Measurements from ENCODE around the gene ATP9B.
"Not testable (repeated sequence)": the region's sequence is repeated elsewhere in the genome, so short reads cannot be mapped to it uniquely, and the experiment has no call there.

Gene ATP9B

GRCh38 chr18:79283929-79284328 is 214.7 kb downstream of the ATP9B start:
- DNase-seq (ENCODE audit: low spot score) = no peak

- DNase-seq (ENCODE audit: low spot score) = not testable (repeated sequence)
These were observed 216.0 kb downstream of the ATP9B start for GRCh38 chr18:79285191-79285590.

GRCh38 chr18:79290409-79290808 is 221.2 kb downstream of the ATP9B start:
- DNase-seq (ENCODE audit: low spot score) = not testable (repeated sequence)

GRCh38 chr18:79290876-79291275 is 221.7 kb downstream of the ATP9B start:
- no peak for DNase-seq (ENCODE audit: low spot score)

- DNase-seq (ENCODE audit: low spot score) = no peak
These were observed 225.0 kb downstream of the ATP9B start for GRCh38 chr18:79294235-79294634.

GRCh38 chr18:79299272-79299671 is 230.1 kb downstream of the ATP9B start:
- DNase-seq (ENCODE audit: low spot score) = no peak

- DNase-seq (ENCODE audit: low spot score) = no peak
These were observed 230.5 kb downstream of the ATP9B start for GRCh38 chr18:79299711-79300110.

GRCh38 chr18:79300413-79300812 is 231.2 kb downstream of the ATP9B start:
- DNase-seq (ENCODE audit: low spot score) = no peak

GRCh38 chr18:79302120-79302519 is 232.9 kb downstream of the ATP9B start:
- no peak for DNase-seq (ENCODE audit: low spot score)

GRCh38 chr18:79305911-79306310 is 236.7 kb downstream of the ATP9B start:
- DNase-seq (ENCODE audit: low spot score) = no peak

- no peak for DNase-seq (ENCODE audit: low spot score)
These were observed 240.6 kb downstream of the ATP9B start for GRCh38 chr18:79309614-79310358.

GRCh38 chr18:79314838-79315388 is 245.7 kb downstream of the ATP9B start:
- no peak for DNase-seq (ENCODE audit: low spot score)

- no peak for DNase-seq (ENCODE audit: low spot score)
These were observed 246.4 kb downstream of the ATP9B start for GRCh38 chr18:79315596-79315995.

GRCh38 chr18:79317703-79318102 is 248.5 kb downstream of the ATP9B start:
- DNase-seq (ENCODE audit: low spot score) = no peak

- no peak for DNase-seq (ENCODE audit: low spot score)
These were observed 249.0 kb downstream of the ATP9B start for GRCh38 chr18:79318142-79318673.

GRCh38 chr18:79320216-79320850 is 251.1 kb downstream of the ATP9B start:
- DNase-seq (ENCODE audit: low spot score) = no peak

- no peak for DNase-seq (ENCODE audit: low spot score)
These were observed 252.6 kb downstream of the ATP9B start for GRCh38 chr18:79321625-79322405.

GRCh38 chr18:79322441-79322840 is 253.2 kb downstream of the ATP9B start:
- DNase-seq (ENCODE audit: low spot score) = no peak

- DNase-seq (ENCODE audit: low spot score) = no peak
These were observed 254.3 kb downstream of the ATP9B start for GRCh38 chr18:79323471-79323870.

GRCh38 chr18:79326413-79327198 is 257.4 kb downstream of the ATP9B start:
- no peak for DNase-seq (ENCODE audit: low spot score)

- DNase-seq (ENCODE audit: low spot score) = no peak
These were observed 258.1 kb downstream of the ATP9B start for GRCh38 chr18:79327199-79327721.

Data from kidney capillary endothelial cell (primary cell).